HepG2 (cell line): Measurements from ENCODE around the gene TMEM125. TPM values are rescaled to one million over a fixed set of nuclear protein-coding genes. Genes with fewer than 3 reads are reported as not detected.

Experiments used
- BHLHE40 ChIP-seq: IDR thresholded peaks from 2 replicates; pipeline ENCODE4 v1.6.1; 2011; ENCODE audit warnings: low read length, improper control_type of control experiment
- DR1 ChIP-seq: sonication (generic); formaldehyde crosslinking; IDR thresholded peaks from 2 replicates; pipeline ENCODE4 v1.8.0; 2021; ENCODE audit warnings: mild to moderate bottlenecking, missing genetic modification reagents, inconsistent platforms
- LBX2 ChIP-seq: sonication (generic); formaldehyde crosslinking; IDR thresholded peaks from 2 replicates; pipeline ENCODE4 v1.5.0; 2020; ENCODE audit warnings: missing genetic modification reagents, mild to moderate bottlenecking, borderline replicate concordance
- MBD4 ChIP-seq: IDR thresholded peaks from 2 replicates; pipeline ENCODE4 v1.6.1; 2012; ENCODE audit warnings: low read length, inconsistent platforms, borderline replicate concordance
- MTA3 ChIP-seq: sonication (generic); formaldehyde crosslinking; IDR thresholded peaks from 2 replicates; pipeline ENCODE4 v1.4.0; 2020; ENCODE audit warnings: missing genetic modification reagents
- NR2F1 ChIP-seq, 2 experiments: fragments of 450-650 bp in 1 of 2; formaldehyde crosslinking in 1 of 2; IDR thresholded peaks; 2 replicates each; pipeline versions ENCODE4 v1.5.0 to v1.6.1; 2016 to 2020; ENCODE audit warnings: mild to moderate bottlenecking in 1 of 2, missing compliant biosample characterization in 1 of 2, missing genetic modification reagents in 1 of 2, moderate library complexity in 1 of 2
- PLSCR1 ChIP-seq: sonication (generic); formaldehyde crosslinking; IDR thresholded peaks from 2 replicates; pipeline ENCODE4 v1.5.0; 2020; ENCODE audit warnings: missing genetic modification reagents, mild to moderate bottlenecking, borderline replicate concordance
- POLR2G ChIP-seq: fragments of 200-400 bp; formaldehyde crosslinking; IDR thresholded peaks from 2 replicates; pipeline ENCODE4 v1.6.1; 2018; ENCODE audit warnings: mild to moderate bottlenecking, low read depth, low read length, moderate library complexity
- RERE ChIP-seq: IDR thresholded peaks from 2 replicates; pipeline ENCODE4 v1.6.1; 2016; ENCODE audit warnings: low read depth, missing genetic modification reagents, missing compliant biosample characterization
- RFXAP ChIP-seq: sonication (generic); formaldehyde crosslinking; IDR thresholded peaks from 2 replicates; pipeline ENCODE4 v1.4.0; 2020; ENCODE audit warnings: missing genetic modification reagents, borderline replicate concordance
- RXRB ChIP-seq: IDR thresholded peaks from 2 replicates; pipeline ENCODE4 v1.6.1; 2016; ENCODE audit warnings: borderline replicate concordance, missing genetic modification reagents, missing compliant biosample characterization
- SAFB2 ChIP-seq: sonication (generic); formaldehyde crosslinking; IDR thresholded peaks from 2 replicates; pipeline ENCODE4 v1.5.1; 2020; ENCODE audit warnings: missing genetic modification reagents, low read depth, mild to moderate bottlenecking, borderline replicate concordance
- SP140L ChIP-seq: sonication (generic); formaldehyde crosslinking; IDR thresholded peaks from 2 replicates; pipeline ENCODE4 v1.4.0; 2020; ENCODE audit warnings: missing genetic modification reagents, borderline replicate concordance
- SRSF4 ChIP-seq: fragments of 200-400 bp; formaldehyde crosslinking; IDR thresholded peaks from one replicate; pipeline ENCODE4 v1.6.1; 2018; ENCODE audit warnings: mild to moderate bottlenecking, low read depth, low read length, moderate library complexity; ENCODE audit not compliant: poor library complexity, severe bottlenecking
- TGIF2 ChIP-seq: IDR thresholded peaks from 2 replicates; pipeline ENCODE4 v1.6.1; 2016; ENCODE audit warnings: control low read depth, missing compliant biosample characterization
- ZBTB2 ChIP-seq: sonication (generic); formaldehyde crosslinking; IDR thresholded peaks from 2 replicates; pipeline ENCODE4 v1.8.0; 2022; ENCODE audit warnings: low read depth, missing genetic modification reagents
- ZFAT ChIP-seq: sonication (generic); formaldehyde crosslinking; conservative IDR thresholded peaks from 2 replicates; pipeline ENCODE4 v1.8.1; 2023; ENCODE audit warnings: missing genetic modification reagents, inconsistent platforms
- ZNF12 ChIP-seq: sonication (generic); formaldehyde crosslinking; IDR thresholded peaks from 2 replicates; pipeline ENCODE4 v1.5.0; 2020; ENCODE audit warnings: missing genetic modification reagents
- ZNF251 ChIP-seq: sonication (generic); formaldehyde crosslinking; IDR thresholded peaks from 2 replicates; pipeline ENCODE4 v1.9.0; 2021; ENCODE audit warnings: mild to moderate bottlenecking, missing genetic modification reagents
- ZNF34 ChIP-seq: sonication (generic); formaldehyde crosslinking; IDR thresholded peaks from 2 replicates; pipeline ENCODE4 v1.4.0; 2020; ENCODE audit warnings: mild to moderate bottlenecking, missing genetic modification reagents, borderline replicate concordance
- ZNF446 ChIP-seq: sonication (generic); formaldehyde crosslinking; IDR thresholded peaks from 2 replicates; pipeline ENCODE4 v1.5.0; 2020; ENCODE audit warnings: mild to moderate bottlenecking, missing genetic modification reagents
- ZNF557 ChIP-seq: sonication (generic); formaldehyde crosslinking; IDR thresholded peaks from 2 replicates; pipeline ENCODE4 v1.4.0; 2020; ENCODE audit warnings: missing genetic modification reagents
- ZNF577 ChIP-seq: sonication (generic); formaldehyde crosslinking; IDR thresholded peaks from 2 replicates; pipeline ENCODE4 v1.4.0; 2020; ENCODE audit warnings: mild to moderate bottlenecking, low read depth, missing genetic modification reagents, borderline replicate concordance
- polyA plus RNA-seq, 8 experiments: library from polyadenylated mRNA; depleted of rRNA in 3 of 8; stranded (reverse) in 7 of 8; unstranded in 1 of 8; fragments of >200 nt; fragmentation: Illumina TruSeq in 4 of 8; extraction: Trizol in 4 of 8; gene quantifications; 2 replicates each; pipeline versions ENCODE4 v1.2.1 to v1.2.3, GENCODE V29; 2011 to 2016; ENCODE audit warnings: low read depth in 4 of 8, missing spikeins in 1 of 8, mixed read lengths in 1 of 8; ENCODE audit not compliant: insufficient read depth in 1 of 8
- total RNA-seq, 5 experiments: library from RNA; depleted of rRNA; stranded (reverse); fragments of >200 nt; fragmentation: Illumina TruSeq; extraction: Trizol; gene quantifications; 2 replicates each; pipeline ENCODE4 v1.2.3, GENCODE V29; 2016; ENCODE audit warnings: low read depth in 1 of 5

The TMEM125 gene
- total and polyA plus RNA-seq, 2 of the 13 experiments (the other 11 are each of a cell fraction or from before 2014, with no cell fraction given), result 0.03 TPM; not detected in 1

GRCh38 chr1:43313771-43314170 lies 44.0 kb downstream of the TMEM125 start (continued):
- no peak for TF ChIP-seq ZNF557 (CRISPR knock-in tag)
- no peak for TF ChIP-seq POLR2G
- no peak for TF ChIP-seq MBD4
- TF ChIP-seq RERE (CRISPR knock-in tag), result no peak
- no peak for TF ChIP-seq PLSCR1 (CRISPR knock-in tag)
- TF ChIP-seq BHLHE40, result no peak
- TF ChIP-seq ZNF34 (CRISPR knock-in tag), result no peak
- no peak for TF ChIP-seq LBX2 (CRISPR knock-in tag)
- TF ChIP-seq ZNF577 (CRISPR knock-in tag), result no peak
- TF ChIP-seq DR1 (CRISPR knock-in tag), result no peak
- no peak for TF ChIP-seq SRSF4
- TF ChIP-seq RXRB (CRISPR knock-in tag), result peak; percentile 80
- TF ChIP-seq SP140L, result no peak
- TF ChIP-seq SAFB2, result no peak
- TF ChIP-seq ZNF446 (CRISPR knock-in tag), result no peak
- no peak for TF ChIP-seq ZNF12 (CRISPR knock-in tag)
- no peak for TF ChIP-seq MTA3 (CRISPR knock-in tag)
- peak in 1 of 2 experiments; percentile 58; a peak in 1 of 4 replicates for TF ChIP-seq NR2F1 (CRISPR knock-in tag; IDR thresholded peaks at IDR 0.05)
- no peak for TF ChIP-seq ZFAT (CRISPR knock-in tag)
- no peak for TF ChIP-seq ZNF251 (CRISPR knock-in tag)
- no peak for TF ChIP-seq RFXAP
- no peak for TF ChIP-seq ZBTB2 (CRISPR knock-in tag)
- TF ChIP-seq TGIF2 (CRISPR knock-in tag), result no peak
